ENCODE measurements around the gene JUND. TPM values are rescaled to one million over a fixed set of nuclear protein-coding genes. Genes with fewer than 3 reads are reported as not detected.

The JUND gene
- total RNA-seq, 2 donors from 2014 or later = 177 to 324 TPM

DNA sequence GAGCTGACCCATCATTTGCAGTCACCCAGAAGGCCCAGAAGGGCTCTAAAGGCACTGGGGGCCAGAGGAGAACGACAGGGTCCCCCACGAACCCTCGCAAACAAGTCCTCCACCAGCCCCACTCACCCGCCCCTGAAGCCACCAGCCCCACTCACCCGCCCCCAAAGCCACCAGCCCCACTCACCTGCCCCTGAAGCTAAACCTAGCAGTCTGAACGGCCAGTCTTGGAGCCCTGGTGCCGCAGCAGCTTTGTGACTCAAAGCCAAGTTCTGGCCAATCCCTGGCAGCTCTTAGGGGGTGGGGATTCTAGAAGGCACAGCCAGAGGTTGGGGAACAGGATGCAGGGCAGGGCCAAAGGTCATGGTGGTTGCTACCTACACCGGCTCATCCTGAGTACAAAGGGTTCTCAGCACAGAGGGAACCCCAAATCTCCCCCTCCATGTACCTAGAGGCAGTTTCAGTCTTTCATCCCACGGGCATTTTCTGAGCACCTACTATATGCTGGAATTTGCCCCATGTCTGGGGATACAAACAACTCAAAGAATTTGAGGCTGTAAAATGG, 7.1 kb downstream of the JUND start, which contains the start of gene IQCN:
Gene IQCN (minus strand): TSS at position 234 of the 562 bp plus-strand sequence. CDS start 4,974 bp downstream, outside the sequence.
- H3K27ac Mint-ChIP-seq = no peak within 1 kb of the TSS
- H3K36me3 Mint-ChIP-seq (ENCODE audit: low read depth) = peaks cover 24% of the 10 kb centered on the region

DNA sequence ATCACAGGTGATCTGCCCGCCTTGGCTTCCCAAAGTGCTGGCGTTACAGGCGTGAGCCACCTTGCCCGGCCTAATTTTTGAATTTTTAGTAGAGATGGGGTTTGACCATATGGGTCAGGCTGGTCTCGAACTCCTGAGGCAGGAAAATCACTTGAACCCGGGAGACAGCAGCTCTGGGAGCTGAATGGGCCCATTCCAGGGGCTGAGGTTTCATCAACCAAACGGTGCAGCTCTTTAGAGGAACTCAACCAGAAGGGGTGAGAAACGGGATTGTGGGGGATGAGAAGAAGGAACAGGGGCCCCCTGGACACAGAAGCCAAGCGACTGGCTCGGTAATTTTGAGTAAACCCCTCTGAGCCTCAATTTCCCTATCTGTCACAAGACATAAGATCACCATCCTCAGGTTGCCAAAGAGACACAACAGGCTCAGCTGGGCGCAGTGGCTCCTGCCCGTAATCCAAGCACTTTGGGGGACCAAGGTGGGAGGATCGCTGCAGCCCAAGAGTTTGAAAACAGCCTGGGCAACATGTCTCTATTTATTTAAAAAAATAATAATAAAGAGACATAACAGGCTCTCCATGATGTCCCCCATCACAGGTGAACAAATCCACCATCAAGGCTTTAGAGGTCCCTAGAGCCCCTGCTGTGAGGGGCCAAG, 7.7 kb downstream of the JUND start:
- Mint-ChIP-seq H3K27me3 (no peaks in the 10 kb centered on the region), H3K9me3 (no peaks in the 10 kb centered on the region), H3K4me1 (no peaks in the 10 kb centered on the region), H3K4me3 (no peak overlapping the region), H3K27ac (no peak overlapping the region), H3K36me3 (ENCODE audit: low read depth) (peaks cover 18% of the 10 kb centered on the region)
- no peak for ATAC-seq (replicated peaks)

More for the DNA sequence above, 7.1 kb downstream of the JUND start, which contains the start of gene IQCN:
- Mint-ChIP-seq H3K4me1 (peaks cover 2% of the 10 kb centered on the region), H3K4me3 (no peak within 1 kb of the TSS), H3K27me3 (no peaks in the 10 kb centered on the region), H3K9me3 (no peaks in the 10 kb centered on the region)
- peak; percentile 62 for ATAC-seq (replicated peaks)

GRCh38 chr19:18271433-18271841, 10.0 kb downstream of the JUND start:
- Mint-ChIP-seq H3K27ac (no peak overlapping the region), H3K27me3 (no peaks in the 10 kb centered on the region), H3K4me1 (no peaks in the 10 kb centered on the region), H3K9me3 (no peaks in the 10 kb centered on the region), H3K4me3 (no peak overlapping the region), H3K36me3 (ENCODE audit: low read depth) (no peaks in the 10 kb centered on the region)
- ATAC-seq (replicated peaks) = no peak

DNA sequence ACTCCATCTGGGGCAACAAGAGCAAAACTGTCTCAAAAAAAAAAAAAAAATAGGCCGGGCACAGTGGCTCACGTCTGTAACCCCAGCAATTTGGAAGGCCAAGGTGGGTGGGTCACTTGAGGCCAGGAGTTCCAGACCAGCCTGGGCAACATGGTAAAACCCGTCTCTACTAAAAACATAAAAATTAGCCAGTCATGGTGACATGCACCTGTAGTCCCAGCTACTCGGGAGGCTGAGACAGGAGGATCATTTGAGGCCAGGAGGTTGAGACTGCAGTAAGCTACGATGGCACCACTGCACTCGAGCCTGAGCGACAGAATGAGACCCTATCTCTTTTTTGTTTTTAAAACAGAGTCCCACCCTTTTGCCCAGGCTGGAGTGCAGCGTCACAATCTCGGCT, 11.1 kb downstream of the JUND start:
- ATAC-seq (replicated peaks) = no peak
- Mint-ChIP-seq H3K27ac (no peak overlapping the region), H3K36me3 (ENCODE audit: low read depth) (no peaks in the 10 kb centered on the region), H3K9me3 (no peaks in the 10 kb centered on the region), H3K4me3 (no peak overlapping the region), H3K4me1 (no peaks in the 10 kb centered on the region), H3K27me3 (no peaks in the 10 kb centered on the region)

- Mint-ChIP-seq H3K4me1 (no peaks in the 10 kb centered on the region), H3K27me3 (no peaks in the 10 kb centered on the region), H3K4me3 (no peak overlapping the region), H3K27ac (no peak overlapping the region), H3K36me3 (ENCODE audit: low read depth) (no peaks in the 10 kb centered on the region), H3K9me3 (no peaks in the 10 kb centered on the region)
- no peak for ATAC-seq (replicated peaks)
These were observed 12.2 kb downstream of the JUND start for GRCh38 chr19:18269070-18269723.

- H3K4me3 Mint-ChIP-seq = no peak overlapping the region
- ATAC-seq (replicated peaks) = no peak
- H3K36me3 Mint-ChIP-seq (ENCODE audit: low read depth) = no peaks in the 10 kb centered on the region
- H3K9me3 Mint-ChIP-seq = no peaks in the 10 kb centered on the region
- no peaks in the 10 kb centered on the region for H3K4me1 Mint-ChIP-seq
- no peak overlapping the region for H3K27ac Mint-ChIP-seq
- H3K27me3 Mint-ChIP-seq = no peaks in the 10 kb centered on the region
These were observed 14.4 kb downstream of the JUND start for GRCh38 chr19:18266771-18267686.

DNA sequence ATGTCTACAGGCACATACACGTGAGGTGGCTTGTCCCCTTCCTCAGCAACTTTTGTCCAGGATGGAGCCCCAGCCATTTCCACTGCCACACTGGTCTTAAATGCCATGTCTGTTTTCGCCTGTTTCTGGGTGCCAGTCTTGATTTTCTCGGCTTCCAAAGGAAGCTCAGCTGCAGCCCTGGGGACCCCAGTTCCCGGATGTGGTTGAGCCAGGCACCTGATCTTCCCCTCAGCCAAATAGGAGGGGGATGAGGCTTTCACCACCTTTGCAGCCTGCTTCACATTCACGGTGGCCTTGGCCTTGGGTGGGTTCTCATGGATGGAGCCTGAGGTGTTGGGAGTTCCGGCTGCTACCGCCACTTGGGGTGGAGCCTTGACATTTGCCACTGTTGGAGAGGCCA, 15.8 kb downstream of the JUND start:
- Mint-ChIP-seq H3K9me3 (no peaks in the 10 kb centered on the region), H3K36me3 (ENCODE audit: low read depth) (no peaks in the 10 kb centered on the region), H3K4me1 (no peaks in the 10 kb centered on the region), H3K27ac (no peak overlapping the region), H3K4me3 (no peak overlapping the region), H3K27me3 (no peaks in the 10 kb centered on the region)
- no peak for ATAC-seq (replicated peaks)

DNA sequence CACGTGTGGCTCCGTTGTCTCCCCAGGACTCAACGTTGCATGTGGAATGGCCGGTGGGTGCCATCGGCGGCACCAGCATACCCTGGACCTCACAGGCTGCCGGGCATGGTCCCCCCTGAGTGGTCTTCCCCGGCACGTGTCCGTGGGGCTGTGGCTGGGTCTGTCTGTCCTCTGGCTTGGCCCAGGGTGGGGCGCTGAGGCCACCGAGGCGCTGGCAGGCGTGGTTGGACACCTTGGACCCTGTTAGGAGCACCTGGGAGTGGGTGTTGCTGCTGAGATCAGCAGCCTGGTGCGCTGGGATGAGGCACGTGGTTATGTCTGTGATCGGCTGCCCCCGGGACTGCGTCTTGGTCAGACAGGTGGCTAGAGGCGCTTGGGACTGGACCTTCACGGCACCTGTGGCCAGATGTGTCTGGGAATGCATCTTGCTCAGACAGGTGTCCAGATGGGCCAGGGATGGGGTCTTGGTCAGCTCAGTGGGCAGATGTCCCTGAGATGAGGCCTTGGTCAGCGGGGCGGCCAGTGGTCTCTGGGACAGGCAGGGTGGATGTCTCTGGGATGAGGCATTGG, 16.4 kb downstream of the JUND start:
- Mint-ChIP-seq H3K27ac (no peak overlapping the region), H3K4me3 (no peak overlapping the region), H3K4me1 (no peaks in the 10 kb centered on the region), H3K9me3 (no peaks in the 10 kb centered on the region), H3K27me3 (no peaks in the 10 kb centered on the region), H3K36me3 (ENCODE audit: low read depth) (no peaks in the 10 kb centered on the region)
- ATAC-seq (replicated peaks) = no peak

- Mint-ChIP-seq H3K4me3 (no peak overlapping the region), H3K9me3 (no peaks in the 10 kb centered on the region), H3K36me3 (ENCODE audit: low read depth) (no peaks in the 10 kb centered on the region), H3K4me1 (no peaks in the 10 kb centered on the region), H3K27ac (no peak overlapping the region), H3K27me3 (no peaks in the 10 kb centered on the region)
- no peak for ATAC-seq (replicated peaks)
These were observed 17.1 kb downstream of the JUND start for GRCh38 chr19:18264137-18264854.

DNA sequence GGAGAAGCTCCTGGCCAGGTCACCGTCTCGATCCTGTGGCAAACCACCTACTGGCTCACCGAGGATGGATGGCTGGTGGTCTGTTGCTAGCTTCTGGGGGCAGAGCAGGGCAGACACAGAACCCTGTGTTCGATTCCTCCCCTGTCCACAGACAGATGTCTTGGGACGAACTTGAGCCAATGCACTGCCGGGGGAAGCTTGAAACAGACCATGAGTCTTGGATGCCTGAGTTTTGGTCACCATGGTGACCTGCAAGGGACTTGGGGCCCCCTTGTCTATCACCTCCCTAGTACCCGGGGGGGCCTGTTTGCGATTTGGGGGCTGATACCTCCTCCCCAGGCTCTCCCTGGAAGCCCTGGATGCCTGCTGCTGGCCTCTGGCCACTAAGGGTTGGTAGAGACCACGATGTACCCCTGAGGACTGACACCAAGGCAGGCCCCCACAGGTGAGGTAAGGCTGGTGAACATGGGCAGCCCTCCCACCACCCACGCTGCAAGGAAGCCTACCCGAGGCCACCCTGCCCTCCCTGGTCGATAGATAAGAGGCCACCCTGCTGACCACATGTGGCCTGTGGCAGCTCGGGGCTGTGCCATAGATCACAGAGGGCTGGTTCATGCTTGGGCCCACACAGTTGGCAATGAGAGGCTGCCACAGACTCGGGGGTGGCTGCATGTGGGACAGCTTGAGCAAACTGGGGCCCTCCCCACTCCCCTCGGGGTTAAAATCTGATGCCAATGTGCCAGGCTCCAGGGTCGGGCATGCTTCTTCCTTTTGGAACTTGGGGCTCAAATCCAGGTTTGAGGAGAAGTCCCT, 17.9 kb downstream of the JUND start:
- H3K4me3 Mint-ChIP-seq = no peak overlapping the region
- no peaks in the 10 kb centered on the region for H3K4me1 Mint-ChIP-seq
- no peaks in the 10 kb centered on the region for H3K9me3 Mint-ChIP-seq
- H3K36me3 Mint-ChIP-seq (ENCODE audit: low read depth) = no peaks in the 10 kb centered on the region
- no peak for ATAC-seq (replicated peaks)
- no peak overlapping the region for H3K27ac Mint-ChIP-seq
- H3K27me3 Mint-ChIP-seq = no peaks in the 10 kb centered on the region

DNA sequence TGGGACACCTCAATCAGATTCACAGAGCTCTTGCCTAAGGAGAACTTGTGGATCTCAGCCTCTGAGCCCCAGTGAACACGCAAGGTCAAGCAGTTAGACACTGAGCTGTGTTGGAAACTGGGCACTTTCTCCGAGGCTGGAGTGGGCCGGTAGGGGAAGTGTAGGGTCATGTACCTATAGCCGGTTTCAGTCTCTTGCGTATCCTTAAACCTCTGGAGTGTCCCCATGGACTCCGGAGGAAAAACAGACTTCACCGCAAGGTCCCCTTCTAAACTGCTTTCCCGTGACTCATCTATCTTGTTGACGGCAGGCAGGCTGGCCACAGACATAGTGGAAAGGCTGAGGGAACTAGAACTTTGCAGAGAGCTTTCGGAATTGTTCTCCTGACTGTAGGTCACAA, 18.5 kb downstream of the JUND start:
- no peaks in the 10 kb centered on the region for H3K4me1 Mint-ChIP-seq
- H3K27ac Mint-ChIP-seq = no peak overlapping the region
- no peaks in the 10 kb centered on the region for H3K27me3 Mint-ChIP-seq
- no peak overlapping the region for H3K4me3 Mint-ChIP-seq
- ATAC-seq (replicated peaks) = no peak
- no peaks in the 10 kb centered on the region for H3K9me3 Mint-ChIP-seq
- H3K36me3 Mint-ChIP-seq (ENCODE audit: low read depth) = no peaks in the 10 kb centered on the region

- H3K9me3 Mint-ChIP-seq = no peaks in the 10 kb centered on the region
- ATAC-seq (replicated peaks) = no peak
- no peak overlapping the region for H3K4me3 Mint-ChIP-seq
- H3K27ac Mint-ChIP-seq = no peak overlapping the region
- no peaks in the 10 kb centered on the region for H3K4me1 Mint-ChIP-seq
- H3K27me3 Mint-ChIP-seq = no peaks in the 10 kb centered on the region
- no peaks in the 10 kb centered on the region for H3K36me3 Mint-ChIP-seq (ENCODE audit: low read depth)
These were observed 19.3 kb downstream of the JUND start for GRCh38 chr19:18262144-18262543.

DNA sequence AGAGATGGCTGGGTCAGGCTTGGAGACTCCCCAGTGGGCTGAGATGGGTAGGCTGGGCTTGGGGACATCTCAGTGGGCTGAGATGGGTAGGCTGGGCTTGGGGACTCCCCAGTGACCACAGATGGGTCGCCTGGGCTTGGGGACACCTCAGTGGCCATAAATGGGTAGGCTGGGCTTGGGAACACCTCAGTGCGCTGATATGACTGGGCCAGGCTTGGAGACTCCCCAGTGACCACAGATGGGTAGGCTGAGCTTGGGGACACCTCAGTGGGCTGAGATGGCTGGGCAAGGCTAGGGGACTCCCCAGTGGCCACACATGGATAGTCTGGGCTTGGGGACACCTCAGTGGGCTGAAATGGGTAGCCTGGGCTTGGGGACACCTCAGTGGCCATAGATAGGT, 19.9 kb downstream of the JUND start:
- Mint-ChIP-seq H3K27me3 (no peaks in the 10 kb centered on the region), H3K9me3 (no peaks in the 10 kb centered on the region), H3K4me3 (no peak overlapping the region), H3K36me3 (ENCODE audit: low read depth) (no peaks in the 10 kb centered on the region), H3K4me1 (no peaks in the 10 kb centered on the region), H3K27ac (no peak overlapping the region)
- ATAC-seq (replicated peaks) = no peak

Measured in activated T-helper 17 cell treated with anti-CD3 and anti-CD28 coated beads, Interleukin-2, amount 50 U/mL, for 72 hours (primary cell).